ENCODE data around the gene TOR1A.

Gene TOR1A

GRCh38 chr9:129834489-129835127 lies 10.7 kb upstream of the TOR1A start:
- no peaks in the 10 kb centered on the region for H3K27me3 ChIP-seq (ENCODE audit: insufficient read depth, low read length, poor library complexity, severe bottlenecking)
- no peak for TF ChIP-seq EZH2phosphoT487 (IDR thresholded peaks at IDR 0.05; ENCODE audit: borderline replicate concordance)
- TF ChIP-seq, protein P1, sequence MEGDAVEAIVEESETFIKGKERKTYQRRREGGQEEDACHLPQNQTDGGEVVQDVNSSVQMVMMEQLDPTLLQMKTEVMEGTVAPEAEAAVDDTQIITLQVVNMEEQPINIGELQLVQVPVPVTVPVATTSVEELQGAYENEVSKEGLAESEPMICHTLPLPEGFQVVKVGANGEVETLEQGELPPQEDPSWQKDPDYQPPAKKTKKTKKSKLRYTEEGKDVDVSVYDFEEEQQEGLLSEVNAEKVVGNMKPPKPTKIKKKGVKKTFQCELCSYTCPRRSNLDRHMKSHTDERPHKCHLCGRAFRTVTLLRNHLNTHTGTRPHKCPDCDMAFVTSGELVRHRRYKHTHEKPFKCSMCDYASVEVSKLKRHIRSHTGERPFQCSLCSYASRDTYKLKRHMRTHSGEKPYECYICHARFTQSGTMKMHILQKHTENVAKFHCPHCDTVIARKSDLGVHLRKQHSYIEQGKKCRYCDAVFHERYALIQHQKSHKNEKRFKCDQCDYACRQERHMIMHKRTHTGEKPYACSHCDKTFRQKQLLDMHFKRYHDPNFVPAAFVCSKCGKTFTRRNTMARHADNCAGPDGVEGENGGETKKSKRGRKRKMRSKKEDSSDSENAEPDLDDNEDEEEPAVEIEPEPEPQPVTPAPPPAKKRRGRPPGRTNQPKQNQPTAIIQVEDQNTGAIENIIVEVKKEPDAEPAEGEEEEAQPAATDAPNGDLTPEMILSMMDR (conservative IDR thresholded peaks at IDR 0.05; ENCODE audit: low read length): no peak
- H3K36me3 ChIP-seq (ENCODE audit: insufficient read depth, low read length): peaks cover 11% of the 10 kb centered on the region; the same call in 1 of the 2 replicates
- H3K9me3 ChIP-seq (ENCODE audit: insufficient read depth, low read depth, low read length): no peaks in the 10 kb centered on the region
- peak overlapping the region; percentile 73 for H2AFZ ChIP-seq (ENCODE audit: low read length)
- peak overlapping the region; percentile 82 for H3K9ac ChIP-seq (ENCODE audit: low read depth, low read length, poor library complexity, severe bottlenecking)
- peaks cover 62% of the 10 kb centered on the region for H3K79me2 ChIP-seq (ENCODE audit: insufficient read depth, low read length)
- H3F3A ChIP-seq (ENCODE audit: low read depth): no peaks in the 10 kb centered on the region
- H4K20me1 ChIP-seq (ENCODE audit: insufficient read depth, low read length, poor library complexity, severe bottlenecking): peaks cover 6% of the 10 kb centered on the region
- peak overlapping the region; percentile 77 for H3K4me2 ChIP-seq (ENCODE audit: low read depth, low read length, poor library complexity, severe bottlenecking)
- no peaks in the 10 kb centered on the region for H3K9me2 ChIP-seq (replicated peaks; ENCODE audit: low read depth, low read length)
- peak overlapping the region; percentile 93 for H3K4me3 ChIP-seq (ENCODE audit: low read length, poor library complexity, severe bottlenecking)
- peaks cover 23% of the 10 kb centered on the region for H3K4me1 ChIP-seq (ENCODE audit: insufficient read depth, low read length, poor library complexity, severe bottlenecking)

GRCh38 chr9:129832982-129833381 lies 9.0 kb upstream of the TOR1A start:
- H4K20me1 ChIP-seq (ENCODE audit: insufficient read depth, low read length, poor library complexity, severe bottlenecking): peaks cover 6% of the 10 kb centered on the region
- no peak overlapping the region for H3K4me2 ChIP-seq (ENCODE audit: low read depth, low read length, poor library complexity, severe bottlenecking)
- no peaks in the 10 kb centered on the region for H3F3A ChIP-seq (ENCODE audit: low read depth)
- TF ChIP-seq EZH2phosphoT487 (IDR thresholded peaks at IDR 0.05; ENCODE audit: borderline replicate concordance): no peak
- TF ChIP-seq, protein P1 (conservative IDR thresholded peaks at IDR 0.05; ENCODE audit: low read length): no peak
- H3K4me1 ChIP-seq (ENCODE audit: insufficient read depth, low read length, poor library complexity, severe bottlenecking): peaks cover 10% of the 10 kb centered on the region
- no peaks in the 10 kb centered on the region for H3K27me3 ChIP-seq (ENCODE audit: insufficient read depth, low read length, poor library complexity, severe bottlenecking)
- H3K9me3 ChIP-seq (ENCODE audit: insufficient read depth, low read depth, low read length): no peaks in the 10 kb centered on the region
- no peak overlapping the region for H2AFZ ChIP-seq (ENCODE audit: low read length)
- no peaks in the 10 kb centered on the region for H3K9me2 ChIP-seq (replicated peaks; ENCODE audit: low read depth, low read length)
- no peak overlapping the region for H3K9ac ChIP-seq (ENCODE audit: low read depth, low read length, poor library complexity, severe bottlenecking)
- no peak overlapping the region for H3K4me3 ChIP-seq (ENCODE audit: low read length, poor library complexity, severe bottlenecking)
- peaks cover 47% of the 10 kb centered on the region for H3K79me2 ChIP-seq (ENCODE audit: insufficient read depth, low read length)
- peaks cover 11% of the 10 kb centered on the region; the same call in 1 of the 2 replicates for H3K36me3 ChIP-seq (ENCODE audit: insufficient read depth, low read length)

GRCh38 chr9:129828969-129829368 lies 5.0 kb upstream of the TOR1A start:
- Histone ChIP-seq H3K9me3 (ENCODE audit: insufficient read depth, low read depth, low read length) (no peaks in the 10 kb centered on the region), H3K4me1 (ENCODE audit: insufficient read depth, low read length, poor library complexity, severe bottlenecking) (peaks cover 1% of the 10 kb centered on the region), H4K20me1 (ENCODE audit: insufficient read depth, low read length, poor library complexity, severe bottlenecking) (peaks cover under 1% of the 10 kb centered on the region), H3K4me2 (ENCODE audit: low read depth, low read length, poor library complexity, severe bottlenecking) (no peak overlapping the region), H3K27me3 (ENCODE audit: insufficient read depth, low read length, poor library complexity, severe bottlenecking) (no peaks in the 10 kb centered on the region), H3K9ac (ENCODE audit: low read depth, low read length, poor library complexity, severe bottlenecking) (no peak overlapping the region), H3K36me3 (ENCODE audit: insufficient read depth, low read length) (peaks cover 11% of the 10 kb centered on the region; the same call in 1 of the 2 replicates), H3F3A (ENCODE audit: low read depth) (no peaks in the 10 kb centered on the region), H3K9me2 (replicated peaks; ENCODE audit: low read depth, low read length) (no peaks in the 10 kb centered on the region), H3K79me2 (ENCODE audit: insufficient read depth, low read length) (peaks cover 11% of the 10 kb centered on the region), H3K4me3 (ENCODE audit: low read length, poor library complexity, severe bottlenecking) (no peak overlapping the region), H2AFZ (ENCODE audit: low read length) (no peak overlapping the region)
- TF ChIP-seq, protein P1 (conservative IDR thresholded peaks at IDR 0.05; ENCODE audit: low read length): no peak
- TF ChIP-seq EZH2phosphoT487 (IDR thresholded peaks at IDR 0.05; ENCODE audit: borderline replicate concordance): no peak
